K562 treated with DMSO at 1 percent for 12 hours (cell line): Measurements from ENCODE around the gene ZNF526. TPM values are rescaled to one million over a fixed set of nuclear protein-coding genes. Genes with fewer than 3 reads are reported as not detected.

ENCODE experiments used
- total RNA-seq: library from RNA; unstranded; fragments of 300-600 nt; gene quantifications from 2 replicates; pipeline ENCODE4 v1.2.3, GENCODE V29; 2022; ENCODE audit not compliant: insufficient read depth

Gene ZNF526
- 6.2 and 12.9 TPM in 2 replicates for total RNA-seq

GRCh38 chr19:42219812-42220750 lies at the start of gene ZNF526:
Gene ZNF526 (plus strand): TSS chr19:42220312. CDS start chr19:42224404, 4,092 bp downstream.

GRCh38 chr19:42217520-42218437 lies 2.3 kb upstream of the ZNF526 start, which contains the start of gene DEDD2:
Gene DEDD2 (minus strand): TSS chr19:42217677. CDS start chr19:42217007, 670 bp downstream.

GRCh38 chr19:42242512-42243409 lies 22.6 kb downstream of the ZNF526 start, which contains the start of gene GSK3A:
Gene GSK3A (minus strand): TSS chr19:42242602. CDS start chr19:42242465, 137 bp downstream.

GRCh38 chr19:42254850-42255765 lies 35.0 kb downstream of the ZNF526 start, which contains the start of gene ERF:
Gene ERF (minus strand): TSS chr19:42255128. CDS start chr19:42254999, 129 bp downstream.

GRCh38 chr19:42268704-42269477 lies 48.8 kb downstream of the ZNF526 start, which contains the start of gene CIC:
Gene CIC (plus strand): TSS chr19:42269252. CDS start chr19:42271784, 2,532 bp downstream.

Other genes with a start within 250 kb of the ZNF526 start
- 0.70 and 0.97 TPM in 2 replicates for gene ATP1A3, start 226.1 kb upstream of the ZNF526 start, total RNA-seq
- 2.1 and 4.2 TPM in 2 replicates for gene GRIK5, start 150.1 kb upstream of the ZNF526 start, total RNA-seq
- gene ZNF574, start 144.1 kb upstream of the ZNF526 start, total RNA-seq = 16.1 and 22.8 TPM in 2 replicates
- 0.16 and 0.28 TPM in 2 replicates for gene POU2F2, start 87.9 kb upstream of the ZNF526 start, total RNA-seq
- 43.1 and 48.3 TPM in 2 replicates for gene DEDD2, start 2.6 kb upstream of the ZNF526 start, total RNA-seq
- 61.4 and 81.1 TPM in 2 replicates for gene GSK3A, start 22.3 kb downstream of the ZNF526 start, total RNA-seq
- 31.2 and 44.7 TPM in 2 replicates for gene ERF, start 34.8 kb downstream of the ZNF526 start, total RNA-seq
- 25.9 and 48.3 TPM in 2 replicates for gene CIC, start 48.9 kb downstream of the ZNF526 start, total RNA-seq
- gene PRR19, start 81.8 kb downstream of the ZNF526 start, total RNA-seq = 1.7 TPM in 1 of 2 replicates, not detected in the other
- 99.0 and 119 TPM in 2 replicates for gene PAFAH1B3, start 82.3 kb downstream of the ZNF526 start, total RNA-seq
- 0.69 TPM in 1 of 2 replicates, not detected in the other for gene TMEM145, start 93.0 kb downstream of the ZNF526 start, total RNA-seq
- 5.6 and 18.1 TPM in 2 replicates for gene MEGF8, start 105.3 kb downstream of the ZNF526 start, total RNA-seq
- gene CNFN, start 170.0 kb downstream of the ZNF526 start, total RNA-seq = not detected in 2 replicates
- not detected in 2 replicates for gene LIPE, start 207.1 kb downstream of the ZNF526 start, total RNA-seq
- gene CXCL17, start 222.6 kb downstream of the ZNF526 start, total RNA-seq = not detected in 2 replicates